Stimulated activated CD8-positive, alpha-beta memory T cell treated with anti-CD3 and anti-CD28 coated beads, Interleukin-7, amount 100 ng/mL, for 48 hours (primary cell): Measurements from ENCODE around the gene GPR55.

Source experiments
- DNase-seq, 2 donors: peaks; one replicate each; pipeline ENCODE4 v3.0.0-alpha.2; 2020; ENCODE audit warnings: low read depth in 1 of 2; ENCODE audit errors: extremely low read depth in 1 of 2

Gene GPR55

DNA sequence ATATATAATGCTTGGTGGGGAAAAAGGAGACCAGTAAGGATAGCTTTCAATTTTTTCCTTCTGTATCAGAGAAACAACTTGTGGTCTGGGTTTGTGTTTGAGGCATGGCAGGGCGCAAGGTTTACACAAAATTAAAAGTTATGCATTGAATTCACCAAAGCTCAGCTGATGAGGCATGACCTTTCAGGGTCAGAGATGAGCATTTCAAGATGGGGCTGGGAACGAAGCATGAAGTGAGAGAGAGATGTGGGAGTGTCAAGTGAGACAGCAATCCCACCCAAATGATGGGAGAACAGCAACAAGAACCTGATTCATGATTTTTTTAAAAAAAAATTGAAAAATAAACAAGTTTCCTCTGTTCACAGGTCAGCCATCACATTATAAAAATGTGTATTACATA lies 4.9 kb downstream of the GPR55 start:
- DNase-seq: no peak

DNA sequence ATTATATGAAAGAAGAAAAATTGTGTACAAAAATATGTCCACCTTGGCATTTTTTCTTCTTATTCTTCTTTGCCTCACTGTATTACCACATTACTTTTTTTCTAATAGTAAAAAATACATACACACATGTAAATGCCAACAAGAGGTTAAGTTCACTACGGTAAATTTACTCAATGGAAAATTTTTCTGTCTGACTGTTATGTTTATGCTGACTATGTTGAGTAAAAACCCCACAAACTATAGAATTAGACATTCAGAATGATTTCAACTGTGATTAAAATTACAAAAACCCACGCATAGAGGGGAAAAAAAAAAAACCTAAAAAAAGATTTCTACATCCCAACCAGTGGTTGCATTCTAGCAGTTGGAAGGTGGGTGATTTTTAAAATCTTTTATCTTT lies 5.4 kb downstream of the GPR55 start:
- no peak for DNase-seq

DNA sequence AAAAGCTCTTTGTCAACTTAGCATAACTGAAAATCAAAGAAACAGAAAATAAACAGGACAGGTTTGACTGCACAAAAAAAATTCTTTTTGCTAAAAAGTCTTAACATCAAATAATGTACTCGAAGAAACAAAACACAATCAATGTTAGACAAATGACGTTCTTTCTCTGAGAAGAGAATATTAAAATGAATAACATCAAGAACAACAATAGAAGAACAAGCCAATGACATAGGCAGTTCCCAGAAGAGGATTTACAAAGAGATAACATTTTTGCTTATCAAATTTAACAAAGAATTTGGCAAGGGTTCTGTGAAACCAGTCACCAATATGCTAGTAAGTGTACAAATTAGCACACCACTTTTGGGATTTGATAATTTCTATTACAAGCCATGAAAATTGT lies 5.8 kb downstream of the GPR55 start:
- no peak for DNase-seq

DNA sequence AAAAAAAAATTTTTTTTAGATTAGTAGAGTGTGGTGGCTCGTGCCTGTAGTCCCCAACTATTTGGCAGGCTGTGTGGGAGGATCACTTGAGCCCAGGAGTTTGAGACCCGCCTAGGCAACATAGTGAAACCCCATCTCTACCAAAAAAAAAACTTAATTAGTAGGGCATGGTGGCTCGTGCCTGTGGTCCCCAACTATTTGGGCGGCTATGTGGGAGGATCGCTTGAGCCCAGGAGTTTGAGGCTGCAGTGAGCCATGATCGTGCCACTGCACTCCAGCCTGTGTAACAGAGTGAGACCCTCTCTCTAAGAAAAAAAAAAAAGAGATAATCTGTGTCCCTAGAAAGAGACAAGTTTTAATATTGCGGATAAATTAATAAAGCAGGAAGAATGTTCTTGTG lies 8.8 kb downstream of the GPR55 start:
- DNase-seq: no peak

DNA sequence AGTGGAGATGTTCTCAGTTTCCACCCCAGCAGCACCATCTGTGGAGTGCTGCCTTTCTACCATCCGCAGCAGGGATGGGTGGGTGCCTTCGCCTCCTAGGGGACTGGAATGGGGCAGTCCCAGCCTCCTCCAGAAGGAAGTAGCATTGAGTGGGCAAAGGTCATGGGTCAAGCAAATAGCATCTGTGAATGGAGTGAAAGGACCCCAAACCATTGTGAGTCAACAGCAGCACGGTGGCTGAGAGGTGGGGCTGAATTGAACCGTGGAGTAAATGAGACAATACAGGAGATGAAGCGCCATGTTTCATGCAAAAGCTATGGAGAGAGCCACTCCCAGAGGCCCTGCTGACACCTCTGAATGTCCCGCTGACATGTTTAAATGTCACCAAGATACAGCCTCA lies 9.7 kb downstream of the GPR55 start:
- no peak for DNase-seq

DNA sequence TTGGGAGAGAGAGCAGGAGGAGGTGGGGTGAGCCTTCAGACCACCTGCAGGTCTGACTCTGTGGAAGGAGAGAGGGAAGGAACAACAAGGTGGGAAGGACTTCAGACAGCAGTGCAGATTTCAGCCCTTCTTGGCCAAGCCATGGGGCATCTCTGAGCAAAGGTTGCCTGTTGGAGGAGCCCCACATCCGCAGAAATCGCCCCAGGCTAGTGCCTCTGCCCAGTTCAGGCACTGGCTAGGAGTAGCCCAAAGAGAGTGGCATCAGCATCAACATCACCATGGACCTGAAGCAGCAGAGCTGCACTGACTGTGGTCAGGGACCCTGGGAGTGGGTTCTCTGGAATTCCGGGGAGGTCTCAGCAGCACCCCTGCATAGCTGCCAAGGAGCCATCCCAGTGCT lies 10.2 kb downstream of the GPR55 start:
- no peak for DNase-seq

DNA sequence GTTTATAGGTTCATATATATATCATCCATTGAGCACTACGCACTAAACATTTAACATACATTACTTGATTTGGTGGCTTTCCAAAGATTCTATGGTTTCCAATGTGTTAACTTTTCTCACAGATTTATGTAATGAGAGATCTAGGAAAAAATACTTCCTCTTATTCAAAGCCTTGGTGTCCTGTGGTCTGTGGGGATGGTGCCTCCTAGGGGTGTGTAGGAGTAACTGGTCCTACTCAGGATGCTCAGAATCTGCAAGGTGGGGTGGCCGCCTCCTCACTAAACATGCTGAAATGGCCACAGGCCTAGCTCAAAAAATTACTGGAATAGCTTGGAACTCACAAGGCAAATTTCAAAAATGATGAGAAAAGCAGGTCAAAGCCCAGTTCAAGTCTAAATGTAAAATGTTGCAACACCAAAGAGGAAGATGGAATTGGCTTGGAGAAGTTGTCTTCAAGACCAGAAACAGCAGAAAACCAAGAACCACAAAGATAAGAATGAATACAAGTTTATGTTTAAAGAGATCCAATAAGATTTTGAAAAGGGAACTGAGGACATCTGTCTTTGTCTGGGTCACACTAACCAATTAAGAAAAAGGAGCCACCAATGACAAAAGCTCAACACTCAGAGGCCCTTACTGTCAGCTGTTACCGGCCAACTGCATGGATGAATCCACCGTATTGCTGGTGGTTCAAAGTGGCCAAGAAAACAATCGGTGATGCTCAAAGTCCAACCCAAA lies 11.5 kb downstream of the GPR55 start:
- DNase-seq: no peak

DNA sequence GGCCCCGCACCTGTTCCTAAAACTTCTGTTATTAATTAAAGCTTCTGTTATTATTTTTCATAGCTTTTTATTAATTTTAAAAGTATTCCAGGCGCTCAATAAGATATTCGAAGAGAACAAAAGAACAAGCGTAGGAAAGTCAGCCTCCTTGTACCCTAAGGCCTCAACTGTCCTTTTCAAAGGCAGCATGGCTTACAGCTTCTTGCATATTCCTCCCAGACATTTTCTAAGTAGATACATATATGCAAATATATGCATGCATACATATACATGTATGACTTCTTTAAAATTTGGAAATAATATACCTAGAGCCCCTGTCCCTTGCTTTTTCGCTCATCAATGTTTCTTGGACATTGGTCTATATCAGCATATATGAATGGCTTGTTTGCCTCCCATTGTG lies 12.3 kb downstream of the GPR55 start:
- DNase-seq: no peak

DNA sequence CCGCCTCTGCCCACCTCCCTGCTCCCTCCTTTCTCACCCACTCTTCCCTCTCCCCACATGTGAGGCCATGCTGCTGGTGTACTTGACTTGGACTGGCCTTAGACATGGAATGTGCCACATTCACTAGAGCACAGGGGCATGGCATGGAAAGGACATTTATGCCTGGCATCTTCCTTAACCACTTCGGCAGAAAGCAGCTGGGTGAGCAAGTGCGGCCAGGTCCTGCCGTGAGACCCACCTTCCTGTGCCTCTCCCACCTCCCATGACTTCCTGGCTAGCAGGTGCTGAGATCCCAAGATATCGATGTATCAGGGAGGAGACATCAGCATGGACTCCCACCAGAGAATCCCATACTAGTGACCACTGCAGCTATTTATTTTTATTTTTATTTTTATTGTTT lies 13.0 kb downstream of the GPR55 start:
- no peak for DNase-seq

DNA sequence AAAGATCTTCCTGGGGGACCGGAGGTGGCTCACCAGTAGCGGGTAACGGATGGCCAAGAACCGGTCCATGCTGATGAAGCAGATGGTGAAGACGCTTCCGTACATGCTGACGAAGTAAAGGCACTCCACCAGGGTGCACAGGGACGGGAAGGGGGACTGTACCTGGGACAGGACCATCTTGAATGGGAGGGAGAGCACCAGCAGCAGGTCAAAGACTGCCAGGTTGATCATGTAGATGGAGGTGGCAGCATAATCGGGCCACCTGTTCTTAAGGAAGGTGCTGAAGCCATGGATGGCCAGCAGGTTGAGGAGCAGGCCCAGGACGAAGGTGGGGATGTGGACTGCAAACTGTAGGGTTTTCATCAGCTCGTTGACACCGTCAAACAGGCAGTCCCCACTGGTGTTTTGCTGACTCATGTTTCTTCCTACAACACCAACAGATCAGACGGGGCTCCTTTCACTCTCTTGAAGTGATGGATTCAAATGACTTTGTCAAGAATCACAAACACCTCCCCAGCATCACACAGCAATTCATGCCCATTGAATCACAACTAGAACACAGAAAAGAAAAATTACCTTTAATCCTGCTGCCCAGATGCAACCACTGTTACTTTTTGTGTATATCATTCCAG lies 14.4 kb downstream of the GPR55 start:
- DNase-seq: no peak

DNA sequence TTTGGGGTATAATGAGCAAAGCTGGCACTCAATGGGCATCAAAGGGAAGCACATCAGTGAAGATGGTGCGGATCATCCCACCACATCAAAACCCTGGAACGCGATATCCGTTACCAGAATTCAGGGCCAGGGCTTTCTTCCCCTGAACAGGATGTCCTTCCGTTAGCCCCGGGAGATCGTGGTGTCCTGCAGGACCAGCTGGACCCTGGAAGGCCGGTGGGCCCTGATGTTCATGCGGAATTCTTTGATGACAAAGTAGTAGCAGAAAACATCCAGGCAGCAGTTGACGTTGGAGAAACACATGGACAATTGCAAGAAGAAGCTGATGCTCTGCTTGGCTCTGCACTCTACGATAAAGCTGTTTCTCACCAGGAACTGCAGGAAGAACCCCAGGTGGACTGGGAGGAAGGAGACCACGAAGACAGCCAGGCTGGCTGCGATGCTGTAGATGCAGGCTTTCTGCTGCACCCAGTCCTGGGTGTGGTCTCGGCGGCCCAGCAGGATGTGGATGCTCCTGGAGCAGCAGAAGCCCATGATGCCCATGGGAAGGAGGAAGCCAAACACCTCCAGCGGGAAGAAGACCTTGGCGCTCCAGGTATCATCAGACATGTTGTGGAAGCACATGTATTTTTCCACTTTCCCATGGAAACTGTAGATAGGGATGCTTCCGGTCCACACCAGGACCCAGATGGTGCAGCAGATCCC lies 15.0 kb downstream of the GPR55 start:
- DNase-seq: no peak

DNA sequence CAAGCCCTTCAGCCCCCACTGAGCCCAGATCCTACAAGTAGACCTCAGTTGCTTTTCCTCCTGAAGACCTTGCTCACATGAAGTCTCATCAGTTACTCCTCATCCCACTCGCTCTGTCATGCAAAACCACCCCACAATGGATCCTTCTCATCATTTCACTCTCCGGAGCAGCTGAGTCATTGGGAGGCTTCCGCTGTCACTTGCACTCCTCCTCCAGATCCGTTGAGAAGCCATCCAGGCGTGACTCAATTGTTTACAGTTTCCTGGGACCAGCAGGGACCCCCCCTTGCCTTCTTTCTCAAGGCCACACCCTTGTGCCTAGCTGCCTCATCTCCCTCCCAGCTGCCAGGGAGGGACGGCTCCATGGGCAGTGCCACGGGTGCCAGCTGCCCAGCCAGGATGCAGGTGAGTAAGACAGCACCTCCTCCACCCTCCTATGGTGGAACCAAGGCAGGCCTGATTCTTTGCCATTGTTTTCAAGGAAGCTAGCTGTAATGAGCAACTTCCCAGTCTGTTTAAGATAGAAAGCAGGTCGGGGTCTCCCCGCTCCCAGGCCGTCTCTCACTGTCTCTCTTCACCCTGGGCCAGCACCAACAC lies 16.3 kb downstream of the GPR55 start:
- DNase-seq: peak in 1 of 2 donors; percentile 80

DNA sequence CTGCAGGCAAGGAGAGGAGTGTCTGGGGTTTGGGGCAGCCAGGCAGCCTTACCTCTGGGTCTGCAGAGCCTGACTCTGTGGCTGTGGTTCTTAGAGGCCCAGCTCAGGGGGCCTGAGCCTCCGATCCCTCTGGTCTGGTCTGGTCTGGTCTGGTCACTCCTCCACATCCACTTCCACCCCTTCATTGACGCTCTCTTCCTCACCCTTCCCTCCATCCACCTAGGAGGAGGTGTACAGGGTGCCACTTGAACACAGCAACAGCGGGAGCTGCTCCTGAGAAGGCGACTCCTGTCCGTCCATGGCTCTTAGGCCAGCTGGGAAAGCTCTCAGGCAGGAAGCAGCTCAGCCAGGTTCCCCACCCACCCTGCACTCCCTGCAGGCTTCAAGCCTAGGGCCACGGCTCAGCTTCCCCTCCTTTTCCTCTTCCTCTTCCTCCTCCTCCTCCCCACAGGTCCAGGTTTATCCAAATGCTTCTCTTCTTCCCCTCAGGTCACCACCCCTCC lies 16.9 kb downstream of the GPR55 start:
- DNase-seq: no peak

DNA sequence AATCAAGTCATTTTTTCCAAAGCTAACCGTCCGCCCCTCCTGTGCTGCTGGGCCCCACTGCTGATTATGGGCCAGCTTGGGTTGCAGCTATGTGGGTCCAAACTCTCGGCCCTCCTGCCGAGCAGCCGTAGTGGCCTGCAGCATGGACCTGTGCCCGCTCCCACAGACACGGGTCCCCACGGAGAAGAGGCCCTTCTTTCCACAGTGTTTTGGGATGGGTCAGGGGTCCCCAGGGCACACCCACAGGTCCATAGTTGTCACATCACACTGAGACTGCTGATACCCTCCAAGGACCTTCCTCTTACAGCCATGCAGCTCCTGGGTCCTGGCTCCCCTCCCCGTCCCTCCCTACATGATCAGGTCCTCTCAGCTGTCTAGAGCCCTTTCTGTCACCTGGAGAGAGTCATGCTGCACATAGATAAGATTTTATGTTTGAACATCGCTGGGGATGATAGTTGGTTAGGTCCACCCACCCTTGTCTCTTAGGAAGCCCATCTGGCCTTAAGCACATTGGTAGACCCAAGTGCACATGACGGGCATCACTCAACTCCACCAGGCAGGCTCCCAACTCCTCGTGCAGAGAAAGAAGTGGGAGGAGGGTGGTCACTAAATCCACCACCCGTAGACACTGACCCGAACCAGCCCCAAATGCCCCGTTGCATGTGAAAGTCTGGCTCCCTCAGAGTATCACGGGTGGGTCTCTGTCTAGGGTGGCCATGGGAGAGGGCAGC lies 17.5 kb downstream of the GPR55 start:
- DNase-seq: no peak

DNA sequence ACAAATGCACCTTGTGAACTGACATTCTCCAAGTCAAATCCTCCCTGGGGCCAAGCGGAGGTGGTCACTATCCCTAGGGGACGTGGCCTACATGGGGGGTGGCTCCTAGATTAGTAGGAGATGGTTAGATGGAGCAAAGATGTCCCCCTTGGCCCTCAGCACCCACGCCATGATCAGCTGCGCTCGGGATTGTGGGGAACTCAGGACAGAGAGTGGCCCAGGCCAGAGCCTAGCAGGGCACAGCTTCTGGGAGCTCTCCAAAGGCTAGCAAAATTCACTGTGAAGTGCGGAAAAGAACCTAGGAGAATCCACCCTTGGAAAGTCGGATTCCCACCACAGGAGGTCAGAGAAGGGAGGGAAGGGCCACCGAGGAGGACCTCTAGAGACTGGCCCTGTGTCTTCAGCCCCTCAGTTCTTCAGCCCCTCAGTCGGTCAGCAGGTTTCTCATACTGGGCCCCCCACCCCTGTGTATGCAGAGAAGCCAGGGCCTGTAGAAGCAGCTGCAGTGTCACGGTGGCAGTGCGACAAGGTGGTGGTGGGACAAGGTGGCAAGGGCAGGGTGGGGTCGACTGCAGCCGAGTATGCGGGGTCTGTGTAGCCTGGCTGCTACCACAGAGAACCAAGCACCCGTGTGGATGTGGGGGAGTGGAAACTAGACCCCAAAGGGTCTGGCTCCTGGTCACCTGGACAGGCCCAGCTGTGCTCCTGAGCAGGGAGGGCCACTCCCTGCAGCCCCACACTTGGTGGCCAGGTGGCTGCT lies 18.4 kb downstream of the GPR55 start:
- DNase-seq: no peak

DNA sequence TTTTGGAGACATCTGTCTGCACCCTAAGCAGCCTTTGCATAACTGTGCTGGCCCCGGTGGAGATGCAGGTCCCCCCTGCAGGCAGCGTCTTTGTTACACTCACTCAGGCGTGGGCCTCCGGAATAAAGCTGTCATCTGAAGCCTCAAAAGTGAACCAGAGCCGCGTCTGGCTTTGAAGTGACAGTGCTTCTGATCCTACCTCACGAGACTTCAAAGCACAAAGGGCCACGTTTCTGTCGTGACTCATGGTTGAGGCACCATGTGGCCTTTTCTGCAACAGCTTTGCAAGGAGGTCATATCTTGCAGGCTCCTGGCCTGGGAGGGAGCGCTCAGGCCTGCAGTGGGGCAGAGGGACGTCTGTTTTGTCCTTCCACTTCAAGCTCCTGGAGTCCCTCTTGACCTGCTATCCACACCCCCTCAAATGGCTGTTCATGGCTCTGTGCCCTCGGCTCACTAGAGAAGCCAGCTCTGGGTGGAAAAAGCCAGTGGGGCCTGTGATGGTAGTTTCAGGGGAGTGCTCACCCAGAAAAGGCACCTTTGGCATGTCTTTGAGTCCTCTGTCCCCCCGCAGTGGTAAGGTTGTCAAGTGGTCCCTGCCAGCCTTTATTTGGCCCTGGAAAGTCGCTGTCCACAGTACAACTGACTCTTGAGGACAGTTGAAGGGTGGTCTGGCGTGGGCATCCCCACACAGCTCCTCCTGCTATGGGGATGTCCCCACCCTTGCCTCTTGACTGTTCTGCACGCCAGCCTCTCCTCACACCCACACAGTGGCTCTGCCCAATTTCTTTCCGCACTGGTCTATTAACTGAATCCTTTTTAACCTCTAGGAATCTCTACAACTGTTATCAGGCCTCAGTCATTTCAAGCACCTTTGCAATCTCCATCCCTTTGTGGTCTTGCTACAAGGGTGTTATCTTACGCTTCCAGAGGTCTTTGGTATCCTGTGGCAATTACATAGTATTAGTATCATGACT lies 19.3 kb downstream of the GPR55 start:
- peak; percentile 69 to 92 for DNase-seq

DNA sequence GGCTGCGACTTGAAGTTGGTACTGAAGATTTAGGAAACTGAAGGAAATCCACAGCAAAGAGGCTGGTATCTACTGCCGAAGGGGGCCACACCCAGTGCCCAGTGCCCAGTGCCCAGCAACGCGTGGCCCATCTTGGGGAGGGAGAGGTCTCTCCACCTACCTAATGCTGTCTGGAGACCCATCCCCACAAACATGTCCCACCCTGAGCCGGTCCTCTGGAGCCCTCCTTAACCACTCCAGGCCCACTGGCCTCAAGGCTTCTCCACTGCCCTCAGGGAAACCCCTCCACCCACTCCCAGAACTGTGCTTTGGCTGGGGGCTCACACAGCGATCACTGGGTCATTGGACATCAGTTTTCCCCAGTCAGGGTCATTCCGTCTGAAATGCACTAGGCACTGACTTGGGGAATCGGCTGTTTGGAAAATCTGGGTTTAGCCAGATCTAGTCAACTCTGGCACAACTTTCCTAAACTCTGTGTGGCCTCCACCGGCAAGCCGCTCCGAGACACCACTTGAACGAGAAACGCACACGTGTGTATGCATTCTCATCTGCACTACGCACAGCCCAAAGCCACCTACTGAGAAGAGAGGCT lies 20.1 kb downstream of the GPR55 start:
- DNase-seq: no peak

DNA sequence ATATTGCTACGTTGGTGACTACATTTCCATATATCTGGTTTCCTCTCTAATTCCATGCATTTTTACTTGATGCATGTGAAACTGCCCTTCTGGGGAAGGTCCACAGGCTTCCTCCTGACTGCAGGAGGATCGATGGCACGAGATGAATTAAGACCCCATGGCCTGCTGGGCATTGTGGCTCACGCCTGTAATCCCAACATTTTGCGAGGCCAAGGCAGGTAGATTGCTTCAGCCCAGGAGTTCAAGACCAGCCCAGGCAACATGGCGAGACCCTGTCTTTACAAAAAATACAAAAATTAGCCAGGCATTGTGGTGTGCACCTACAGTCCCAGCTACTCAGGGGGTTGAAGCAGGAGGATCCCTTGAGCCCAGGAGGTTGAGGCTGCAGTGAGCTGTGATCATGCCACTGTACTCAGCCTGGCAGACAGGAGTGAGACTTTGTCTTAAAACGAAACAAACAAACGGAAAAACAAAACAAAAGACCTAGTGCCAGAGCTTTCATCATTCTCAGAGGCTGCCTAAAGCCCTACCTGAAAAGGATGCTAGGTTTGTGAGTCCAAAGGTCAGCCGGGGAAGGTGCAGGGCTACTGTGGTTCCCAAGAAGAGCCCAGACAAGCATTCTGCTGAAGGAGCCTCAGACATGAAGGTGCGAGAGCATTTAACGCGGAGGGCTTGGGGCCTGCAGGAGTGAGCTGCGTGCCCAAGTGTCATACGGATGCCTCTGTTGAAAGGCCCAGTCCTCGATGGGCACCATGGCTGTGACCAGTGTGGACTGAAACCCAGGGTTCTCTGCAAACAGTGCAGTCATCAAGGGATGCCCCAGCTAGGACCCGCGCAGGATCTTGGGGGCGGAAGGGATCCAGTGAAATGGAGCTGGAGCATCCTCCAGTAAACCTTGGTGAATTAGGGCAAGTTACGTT lies 21.6 kb downstream of the GPR55 start:
- DNase-seq: no peak
